GM18505 (cell line): Measurements from ENCODE around the gene LAMC3.
"Not testable (repeated sequence)": the region's sequence is repeated elsewhere in the genome, so short reads cannot be mapped to it uniquely, and the experiment has no call there.

Source experiments
- ATAC-seq: cut with Tn5 transposase; IDR thresholded peaks from one replicate; pipeline ENCODE4 v1.9.1; 2021; ENCODE audit not compliant: unreplicated experiment
- POLR2A ChIP-seq: IDR thresholded peaks from 4 replicates; pipeline ENCODE4 v1.6.1; 2011; ENCODE audit warnings: borderline replicate concordance; ENCODE audit not compliant: insufficient read depth, insufficient read length; ENCODE audit errors: extremely low read depth

The LAMC3 gene

GRCh38 chr9:130992682-130993032, 16.3 kb upstream of the LAMC3 start:
- ATAC-seq: no peak
- TF ChIP-seq POLR2A: no peak

- TF ChIP-seq POLR2A: no peak
- ATAC-seq: no peak
Observed at GRCh38 chr9:130993303-130994030, 15.5 kb upstream of the LAMC3 start.

- ATAC-seq: no peak
Observed at GRCh38 chr9:130994135-130995085, 14.6 kb upstream of the LAMC3 start.

GRCh38 chr9:130995086-130996011, 13.6 kb upstream of the LAMC3 start:
- TF ChIP-seq POLR2A: no peak
- no peak for ATAC-seq

More at GRCh38 chr9:130994135-130995085, 14.6 kb upstream of the LAMC3 start:
- TF ChIP-seq POLR2A: no peak

GRCh38 chr9:130996205-130996604, 12.8 kb upstream of the LAMC3 start:
- TF ChIP-seq POLR2A: no peak
- no peak for ATAC-seq

- ATAC-seq: no peak
- TF ChIP-seq POLR2A: no peak
Observed at GRCh38 chr9:130996676-130997394, 12.1 kb upstream of the LAMC3 start.

GRCh38 chr9:130997395-130997684, 11.6 kb upstream of the LAMC3 start:
- ATAC-seq: no peak
- no peak for TF ChIP-seq POLR2A

- ATAC-seq: no peak
- TF ChIP-seq POLR2A: no peak
Observed at GRCh38 chr9:130997925-130998596, 10.9 kb upstream of the LAMC3 start.

- no peak for ATAC-seq
- TF ChIP-seq POLR2A: no peak
Observed at GRCh38 chr9:130998597-130999244, 10.3 kb upstream of the LAMC3 start.

GRCh38 chr9:130999245-130999623, 9.7 kb upstream of the LAMC3 start:
- no peak for TF ChIP-seq POLR2A
- no peak for ATAC-seq

GRCh38 chr9:131000526-131000925, 8.4 kb upstream of the LAMC3 start:
- ATAC-seq: not testable (repeated sequence)

- TF ChIP-seq POLR2A: no peak
- ATAC-seq: no peak
Observed at GRCh38 chr9:131001021-131001420, 8.0 kb upstream of the LAMC3 start.
